ENCODE measurements around the gene HOXA6. TPM values are rescaled to one million over a fixed set of nuclear protein-coding genes. Genes with fewer than 3 reads are reported as not detected.
A peak's percentile ranks its signal among the peaks of the same experiment; 100 is the strongest.

The HOXA6 gene
- total RNA-seq, 4 donors from 2014 or later: 0.26 to 1.3 TPM; not detected in 2

- TF ChIP-seq POLR2A (IDR thresholded peaks at IDR 0.05) (no peak), CTCF (IDR thresholded peaks at IDR 0.05) (no peak)
Observed at GRCh38 chr7:27154901-27155815, 7.6 kb upstream of the HOXA6 start.

GRCh38 chr7:27154369-27154768, 6.8 kb upstream of the HOXA6 start:
- intact Hi-C loops (cut with DNase I): loop anchor here (5.0 kb wide), 1 partner anchor 662 kb away; no protein-coding TSS in a partner anchor
- WGBS, 2 donors: 57 to 64% methylated on average over 10 of the region's 10 CpGs
- no peaks in the 10 kb centered on the region for H3K9me3 ChIP-seq
- peaks cover 18 to 100% (median 66%) of the 10 kb centered on the region in 4 donors for H3K27me3 ChIP-seq
- H3K36me3 ChIP-seq: no peaks in the 10 kb centered on the region
- H3K4me1 ChIP-seq: peaks cover 22 to 76% (median 33%) of the 10 kb centered on the region in 3 donors
- DNase-seq: no peak
- no peak overlapping the region for H3K4me3 ChIP-seq
- TF ChIP-seq CTCF (IDR thresholded peaks at IDR 0.05): no peak
- no peak for TF ChIP-seq POLR2A (IDR thresholded peaks at IDR 0.05)
- no peak overlapping the region for H3K27ac ChIP-seq

More at GRCh38 chr7:27154901-27155815, 7.6 kb upstream of the HOXA6 start:
- H3K4me1 ChIP-seq: peaks cover 26 to 77% (median 35%) of the 10 kb centered on the region in 3 donors
- intact Hi-C loops (cut with DNase I): loop anchor here (5.0 kb wide), 1 partner anchor 663 kb away; no protein-coding TSS in a partner anchor
- peak overlapping the region in 1 of 4 donors; percentile 71 for H3K27ac ChIP-seq
- WGBS, 2 donors: 6 to 7% methylated on average over 29 to 39 of the region's 48 CpGs
- peak overlapping the region in 3 of 4 donors; percentile 28 to 65 (median 51) for H3K4me3 ChIP-seq
- no peak for DNase-seq
- H3K27me3 ChIP-seq: peaks cover 19 to 100% (median 72%) of the 10 kb centered on the region in 4 donors
- H3K9me3 ChIP-seq: no peaks in the 10 kb centered on the region
- no peaks in the 10 kb centered on the region for H3K36me3 ChIP-seq

GRCh38 chr7:27153526-27153925, 6.0 kb upstream of the HOXA6 start:
- intact Hi-C loops (cut with DNase I): loop anchor here (5.0 kb wide), 1 partner anchor 661 kb away; no protein-coding TSS in a partner anchor
- TF ChIP-seq CTCF (IDR thresholded peaks at IDR 0.05) (no peak), POLR2A (IDR thresholded peaks at IDR 0.05) (no peak)
- Histone ChIP-seq H3K4me1 (peaks cover 23 to 79% (median 33%) of the 10 kb centered on the region in 3 donors), H3K27ac (no peak overlapping the region), H3K4me3 (no peak overlapping the region), H3K9me3 (no peaks in the 10 kb centered on the region), H3K36me3 (no peaks in the 10 kb centered on the region), H3K27me3 (peaks cover 15 to 100% (median 60%) of the 10 kb centered on the region in 4 donors)
- DNase-seq: no peak
- 79 to 87% methylated on average over 3 of the region's 3 CpGs for WGBS, 2 donors

GRCh38 chr7:27152816-27153442, 5.4 kb upstream of the HOXA6 start:
- Histone ChIP-seq H3K4me3 (peak overlapping the region in 3 of 4 donors; percentile 37 to 64 (median 46)), H3K36me3 (no peaks in the 10 kb centered on the region), H3K4me1 (peaks cover 29 to 79% (median 38%) of the 10 kb centered on the region in 3 donors), H3K27me3 (peaks cover 12 to 100% (median 57%) of the 10 kb centered on the region in 4 donors), H3K9me3 (no peaks in the 10 kb centered on the region), H3K27ac (peak overlapping the region in 3 of 4 donors; percentile 7 to 30 (median 19))
- intact Hi-C loops (cut with DNase I): loop anchor here (5.0 kb wide), 1 partner anchor 661 kb away; no protein-coding TSS in a partner anchor
- TF ChIP-seq CTCF (IDR thresholded peaks at IDR 0.05) (no peak), POLR2A (IDR thresholded peaks at IDR 0.05) (no peak)
- DNase-seq: no peak
- 35 to 60% methylated on average over 12 to 14 of the region's 22 CpGs for WGBS, 2 donors

Data from esophagus squamous epithelium (tissue), 5 donors.